Vagina (tissue), 2 donors: ENCODE measurements around the gene ZNF579. TPM values are rescaled to one million over a fixed set of nuclear protein-coding genes. Genes with fewer than 3 reads are reported as not detected.
"Not testable (repeated sequence)": the region's sequence is repeated elsewhere in the genome, so short reads cannot be mapped to it uniquely, and the experiment has no call there.

Experiments used
- DNase-seq, 2 donors: peaks; one replicate each; pipeline ENCODE4 v3.0.0-alpha.2; 2017; ENCODE audit errors: extremely low spot score in 2 of 2
- H3K27ac ChIP-seq: fragments of 200-600 bp; sonication (generic); one replicate; pipeline ENCODE4 v1.5.1; 2019
- H3K27me3 ChIP-seq: fragments of 200-600 bp; sonication (generic); one replicate; pipeline ENCODE4 v1.5.1; 2019
- H3K36me3 ChIP-seq, 2 donors: fragments of 200-600 bp; sonication (generic); one replicate each; pipeline ENCODE4 v1.5.1; 2017 to 2019
- H3K4me1 ChIP-seq: fragments of 200-600 bp; sonication (generic); one replicate; pipeline ENCODE4 v1.5.1; 2019
- H3K4me3 ChIP-seq, 2 donors: fragments of 200-600 bp; sonication (generic); 1 replicate in 1 of 2; 2 replicates in 1 of 2; pipeline ENCODE4 v1.5.1; 2016 to 2019
- H3K9me3 ChIP-seq: fragments of 200-600 bp; sonication (generic); one replicate; pipeline ENCODE4 v1.5.1; 2019
- CTCF ChIP-seq, 3 experiments: fragments of 450-650 bp in 2 of 3; fragments of 200-600 bp in 1 of 3; sonication (generic) in 1 of 3; IDR thresholded peaks; one replicate each; pipeline ENCODE4 v1.5.1; 2017 to 2019; ENCODE audit warnings: antibody characterized with exemption in 3 of 3, mild to moderate bottlenecking in 2 of 3, moderate library complexity in 2 of 3
- POLR2A ChIP-seq, 2 donors: fragments of 450-650 bp; IDR thresholded peaks; one replicate each; pipeline ENCODE4 v1.6.1; 2017; ENCODE audit warnings: antibody characterized with exemption in 2 of 2, mild to moderate bottlenecking in 2 of 2, moderate library complexity in 2 of 2
- POLR2AphosphoS5 ChIP-seq, 2 donors: sonication (generic); formaldehyde crosslinking; IDR thresholded peaks; one replicate each; pipeline ENCODE4 v1.9.0; 2017; ENCODE audit warnings: antibody characterized with exemption in 2 of 2, mild to moderate bottlenecking in 2 of 2, low read depth in 1 of 2; ENCODE audit not compliant: insufficient read depth in 1 of 2
- intact Hi-C: fragments of 100-400 bp; cut with DNase I; formaldehyde crosslinking; loops from one replicate; pipeline ENCODE4 v1.15.1; 2023
- total RNA-seq: library from RNA; depleted of rRNA; stranded (reverse); fragments of >200 nt; gene quantifications from one replicate; pipeline ENCODE4 v1.2.3, GENCODE V29; 2016

Gene ZNF579
- total RNA-seq, 1 donor from 2014 or later, result 3.2 TPM

GRCh38 chr19:55578031-55578760 lies 2.5 kb downstream of the ZNF579 start:
- TF ChIP-seq POLR2A (IDR thresholded peaks at IDR 0.05), result no peak
- peaks cover 23% of the 10 kb centered on the region for H3K4me1 ChIP-seq
- intact Hi-C loops, result no loop called here
- no peaks in the 10 kb centered on the region for H3K27me3 ChIP-seq
- H3K4me3 ChIP-seq, result no peak overlapping the region
- no peak for DNase-seq
- no peaks in the 10 kb centered on the region for H3K9me3 ChIP-seq
- H3K27ac ChIP-seq, result no peak overlapping the region
- peaks cover 0 to 7% of the 10 kb centered on the region in 2 donors for H3K36me3 ChIP-seq

- Histone ChIP-seq H3K4me1 (peaks cover 21% of the 10 kb centered on the region), H3K27ac (no peak overlapping the region), H3K36me3 (peaks cover 0 to 7% of the 10 kb centered on the region in 2 donors), H3K4me3 (no peak overlapping the region), H3K27me3 (no peaks in the 10 kb centered on the region), H3K9me3 (no peaks in the 10 kb centered on the region)
- intact Hi-C loops, result no loop called here
- no peak for DNase-seq
- TF ChIP-seq POLR2A (IDR thresholded peaks at IDR 0.05) (no peak), POLR2AphosphoS5 (IDR thresholded peaks at IDR 0.05; ENCODE audit: insufficient read depth in 1 of 2, low read depth in 1 of 2) (no peak)
Measured at GRCh38 chr19:55576746-55577145, 3.9 kb downstream of the ZNF579 start.

- DNase-seq, H3K27ac ChIP-seq, H3K36me3 ChIP-seq, H3K4me1 ChIP-seq, H3K9me3 ChIP-seq, intact Hi-C loops, H3K4me3 ChIP-seq, H3K27me3 ChIP-seq: not testable (repeated sequence)
Measured at GRCh38 chr19:55573929-55574328, 6.7 kb downstream of the ZNF579 start.

- H3K9me3 ChIP-seq, DNase-seq, H3K4me1 ChIP-seq, H3K36me3 ChIP-seq, H3K27ac ChIP-seq, H3K4me3 ChIP-seq, intact Hi-C loops, H3K27me3 ChIP-seq: not testable (repeated sequence)
Measured at GRCh38 chr19:55569477-55569876, 11.2 kb downstream of the ZNF579 start.

- TF ChIP-seq POLR2AphosphoS5 (IDR thresholded peaks at IDR 0.05; ENCODE audit: insufficient read depth in 1 of 2, low read depth in 1 of 2) (no peak), CTCF (IDR thresholded peaks at IDR 0.05) (no peak)
- Histone ChIP-seq H3K27me3 (no peaks in the 10 kb centered on the region), H3K27ac (no peak overlapping the region), H3K36me3 (no peaks in the 10 kb centered on the region), H3K4me1 (no peaks in the 10 kb centered on the region), H3K4me3 (no peak overlapping the region), H3K9me3 (no peaks in the 10 kb centered on the region)
- intact Hi-C loops, result no loop called here
- no peak for DNase-seq
Measured at GRCh38 chr19:55567708-55568328, 12.8 kb downstream of the ZNF579 start.

- Histone ChIP-seq H3K36me3 (no peaks in the 10 kb centered on the region), H3K9me3 (no peaks in the 10 kb centered on the region), H3K27ac (no peak overlapping the region), H3K4me1 (no peaks in the 10 kb centered on the region), H3K4me3 (no peak overlapping the region), H3K27me3 (no peaks in the 10 kb centered on the region)
- DNase-seq, result no peak
- TF ChIP-seq CTCF (IDR thresholded peaks at IDR 0.05) (no peak), POLR2A (IDR thresholded peaks at IDR 0.05) (no peak), POLR2AphosphoS5 (IDR thresholded peaks at IDR 0.05; ENCODE audit: insufficient read depth in 1 of 2, low read depth in 1 of 2) (no peak)
- intact Hi-C loops, result no loop called here
Measured at GRCh38 chr19:55566823-55567222, 13.8 kb downstream of the ZNF579 start.

- TF ChIP-seq POLR2AphosphoS5 (IDR thresholded peaks at IDR 0.05; ENCODE audit: insufficient read depth in 1 of 2, low read depth in 1 of 2) (no peak), POLR2A (IDR thresholded peaks at IDR 0.05) (no peak), CTCF (IDR thresholded peaks at IDR 0.05) (no peak)
- DNase-seq, result no peak
- no peak overlapping the region for H3K4me3 ChIP-seq
- no peaks in the 10 kb centered on the region for H3K4me1 ChIP-seq
- H3K36me3 ChIP-seq, result no peaks in the 10 kb centered on the region
- intact Hi-C loops, result no loop called here
- no peaks in the 10 kb centered on the region for H3K9me3 ChIP-seq
- H3K27ac ChIP-seq, result no peak overlapping the region
- no peaks in the 10 kb centered on the region for H3K27me3 ChIP-seq
Measured at GRCh38 chr19:55563261-55563690, 17.4 kb downstream of the ZNF579 start.
